HG02938 (cell line): ENCODE measurements around the gene XBP1.
"Not testable (repeated sequence)": the region's sequence is repeated elsewhere in the genome, so short reads cannot be mapped to it uniquely, and the experiment has no call there.

ENCODE experiments used
- ATAC-seq: cut with Tn5 transposase; IDR thresholded peaks from one replicate; pipeline ENCODE4 v1.9.1; 2021; ENCODE audit warnings: mild to moderate bottlenecking, moderate library complexity; ENCODE audit not compliant: unreplicated experiment

The XBP1 gene

DNA sequence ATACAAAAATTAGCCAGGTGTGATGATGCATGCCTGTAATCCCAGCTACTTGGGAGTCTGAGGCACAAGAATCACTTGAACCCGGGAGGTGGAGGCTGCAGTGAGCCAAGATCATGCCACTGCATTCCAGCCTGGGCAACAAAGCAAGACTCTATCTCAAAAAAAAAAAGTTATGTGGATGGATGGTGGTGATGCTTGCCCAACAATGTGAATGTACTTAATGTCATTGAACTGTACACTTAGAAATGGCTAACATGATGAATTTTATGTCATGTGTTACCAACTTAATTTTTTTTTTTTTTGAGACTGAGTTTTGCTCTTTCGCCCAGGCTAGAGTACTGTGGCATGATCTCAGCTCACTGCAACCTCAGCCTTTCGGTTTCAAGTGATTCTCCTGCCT is 45.9 kb downstream of the XBP1 start:
- ATAC-seq, result not testable (repeated sequence)

DNA sequence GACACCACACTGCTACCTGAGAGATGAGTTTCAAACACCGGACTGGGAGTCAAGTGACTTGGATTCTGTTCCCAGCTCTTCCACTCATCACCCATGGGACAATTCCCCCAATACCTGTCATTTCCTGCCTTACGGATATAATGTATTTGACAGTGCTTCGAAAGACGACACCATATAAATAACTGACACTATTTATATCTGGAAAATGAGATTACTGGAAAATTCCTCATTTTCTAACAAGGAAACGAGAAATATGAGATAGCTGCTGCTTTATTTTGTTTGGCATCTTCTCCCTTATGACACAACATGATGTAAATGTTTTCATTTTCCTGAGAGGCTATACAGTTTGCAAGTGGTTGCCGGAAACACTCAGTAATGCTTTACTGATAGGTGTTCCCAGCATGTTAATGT is 49.9 kb downstream of the XBP1 start:
- ATAC-seq, result no peak
